ENCODE results near the gene ATL3. TPM values are rescaled to one million over a fixed set of nuclear protein-coding genes. Genes with fewer than 3 reads are reported as not detected.
A peak's percentile ranks its signal among the peaks of the same experiment; 100 is the strongest.
"Not testable (repeated sequence)": the region's sequence is repeated elsewhere in the genome, so short reads cannot be mapped to it uniquely, and the experiment has no call there.

ATL3 gene
- total RNA-seq, 1 experiment from 2014 or later = 67.2 TPM

DNA sequence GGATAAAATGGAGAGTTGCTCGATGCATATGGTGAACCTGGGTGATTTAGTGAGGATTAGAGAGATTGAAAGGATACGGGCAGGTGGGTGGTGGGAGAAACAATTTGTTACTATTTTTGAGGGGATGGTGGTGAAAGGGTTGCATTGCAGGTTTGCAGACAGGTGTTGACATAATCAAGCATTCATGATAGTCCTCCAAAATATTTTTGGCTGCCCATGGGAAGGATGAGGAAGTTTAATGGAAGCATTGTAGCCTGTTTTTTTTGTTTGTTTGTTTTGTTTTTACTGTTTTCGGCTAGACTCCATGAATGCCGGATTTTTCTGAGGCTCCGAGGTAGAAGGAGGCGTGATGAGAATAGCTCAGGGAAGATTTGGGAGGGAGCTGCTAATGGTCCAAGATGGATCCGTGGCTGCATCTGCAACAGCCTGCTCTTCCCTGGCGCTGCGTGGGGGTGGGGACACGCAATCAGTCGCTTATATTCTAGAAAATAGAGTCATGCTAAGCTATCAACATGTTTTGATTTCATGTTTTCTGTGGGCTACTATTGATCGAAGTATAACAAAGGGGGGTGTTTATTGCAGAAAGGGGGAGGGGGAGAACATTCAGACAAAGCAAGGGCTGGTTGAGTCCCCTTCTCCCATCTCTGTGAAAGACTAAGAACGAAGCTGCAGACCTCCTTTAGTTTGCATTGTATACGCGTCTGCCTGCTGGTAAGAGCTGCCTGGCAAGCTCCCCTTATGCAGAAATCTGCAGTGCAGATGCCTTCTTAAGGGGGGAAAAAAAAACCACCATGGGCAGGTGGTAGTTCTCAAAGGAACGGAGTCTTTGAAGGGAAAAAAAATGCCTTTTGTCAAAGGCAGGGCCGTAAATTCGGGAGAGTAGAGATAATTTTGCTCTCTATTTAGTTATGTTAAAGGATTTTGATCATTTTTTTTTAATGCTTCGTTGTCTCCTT is 11.2 kb upstream of the ATL3 start:
- no peak for DNase-seq (ENCODE audit: extremely low read depth, low read depth)

GRCh38 chr11:63681321-63682065 is 10.3 kb upstream of the ATL3 start, which contains the start of gene RTN3:
TSS of gene RTN3 (plus strand) at chr11:63681500. CDS start at chr11:63681637, 137 bp downstream.
- peak; percentile 95 for DNase-seq (ENCODE audit: extremely low read depth, low read depth)

DNA sequence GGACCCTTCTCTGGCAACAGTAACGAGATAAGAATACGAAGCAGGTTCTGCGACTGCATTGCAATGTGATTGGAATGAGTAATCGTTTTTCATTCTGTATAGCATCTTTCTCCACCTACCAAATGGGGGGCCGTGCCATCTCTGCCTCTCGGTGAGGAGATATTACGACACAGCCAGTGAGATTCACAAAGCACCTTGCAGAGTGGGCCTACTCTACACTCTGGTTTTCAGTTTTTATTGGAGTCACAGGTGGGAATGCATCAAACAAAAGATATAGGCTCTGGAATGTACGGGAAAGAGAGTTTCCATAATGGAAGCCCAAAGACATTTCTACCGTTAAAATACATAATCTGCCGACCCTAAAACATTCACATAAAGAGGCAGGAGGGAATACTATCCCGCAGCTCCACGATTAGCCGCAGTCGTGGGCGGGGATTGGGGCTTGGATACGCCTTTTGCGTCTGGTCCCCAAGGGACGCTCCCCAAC is 9.7 kb upstream of the ATL3 start:
- no peak for DNase-seq (ENCODE audit: extremely low read depth, low read depth)

DNA sequence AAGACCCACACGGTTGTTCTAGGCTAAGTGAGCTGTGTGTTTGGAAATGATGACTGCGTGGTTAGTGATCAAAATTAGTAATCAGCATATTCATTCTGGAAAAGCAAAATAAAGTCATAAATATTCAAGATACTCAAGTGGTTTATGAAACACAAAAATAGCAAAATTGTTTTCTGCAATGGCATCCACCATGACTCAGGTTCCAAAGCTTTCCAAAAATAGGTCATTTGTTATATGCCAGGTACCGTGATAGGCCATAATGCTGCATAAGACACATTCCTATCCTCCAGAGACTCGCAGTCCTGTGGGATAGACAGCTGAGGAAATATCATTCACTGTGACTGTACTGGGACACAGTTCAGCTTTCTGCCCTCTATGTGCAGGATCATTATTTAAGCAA is 2.4 kb upstream of the ATL3 start:
- DNase-seq (ENCODE audit: extremely low read depth, low read depth) = no peak

DNA sequence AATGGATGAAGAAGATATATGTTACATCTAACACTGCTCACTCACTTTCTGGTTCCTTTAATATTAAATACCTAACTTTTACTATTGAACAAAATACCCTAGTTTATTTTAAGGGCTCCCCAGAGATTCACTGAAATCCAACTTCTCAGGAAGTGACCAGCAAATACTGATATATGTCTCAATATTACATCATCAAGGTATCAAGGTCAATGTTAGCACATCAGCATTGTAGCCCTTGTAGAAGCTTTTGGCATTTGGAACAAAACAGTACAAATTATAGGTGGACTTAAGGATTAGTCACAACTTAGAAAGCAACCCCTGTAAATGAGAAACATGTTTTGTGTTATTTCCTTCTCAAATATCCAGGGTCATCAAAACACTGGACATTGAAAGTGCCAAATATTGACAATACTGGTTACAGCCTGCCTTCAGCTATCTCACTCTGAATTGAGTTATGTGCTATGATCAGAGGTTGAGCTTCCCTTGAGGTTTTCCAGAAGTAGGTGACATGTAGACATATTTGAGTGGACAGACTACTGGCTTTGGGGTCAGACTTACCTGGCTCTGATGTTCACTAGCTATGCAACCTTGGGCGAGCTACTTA is 1.9 kb upstream of the ATL3 start:
- DNase-seq (ENCODE audit: extremely low read depth, low read depth) = no peak

- no peak for DNase-seq (ENCODE audit: extremely low read depth, low read depth)
These were observed 934 bp upstream of the ATL3 start for GRCh38 chr11:63672156-63672463.

- DNase-seq (ENCODE audit: extremely low read depth, low read depth) = peak; percentile 56
These were observed 499 bp downstream of the ATL3 start for GRCh38 chr11:63670433-63671321.

- no peak for DNase-seq (ENCODE audit: extremely low read depth, low read depth)
These were observed 1.1 kb downstream of the ATL3 start for GRCh38 chr11:63670096-63670432.

DNA sequence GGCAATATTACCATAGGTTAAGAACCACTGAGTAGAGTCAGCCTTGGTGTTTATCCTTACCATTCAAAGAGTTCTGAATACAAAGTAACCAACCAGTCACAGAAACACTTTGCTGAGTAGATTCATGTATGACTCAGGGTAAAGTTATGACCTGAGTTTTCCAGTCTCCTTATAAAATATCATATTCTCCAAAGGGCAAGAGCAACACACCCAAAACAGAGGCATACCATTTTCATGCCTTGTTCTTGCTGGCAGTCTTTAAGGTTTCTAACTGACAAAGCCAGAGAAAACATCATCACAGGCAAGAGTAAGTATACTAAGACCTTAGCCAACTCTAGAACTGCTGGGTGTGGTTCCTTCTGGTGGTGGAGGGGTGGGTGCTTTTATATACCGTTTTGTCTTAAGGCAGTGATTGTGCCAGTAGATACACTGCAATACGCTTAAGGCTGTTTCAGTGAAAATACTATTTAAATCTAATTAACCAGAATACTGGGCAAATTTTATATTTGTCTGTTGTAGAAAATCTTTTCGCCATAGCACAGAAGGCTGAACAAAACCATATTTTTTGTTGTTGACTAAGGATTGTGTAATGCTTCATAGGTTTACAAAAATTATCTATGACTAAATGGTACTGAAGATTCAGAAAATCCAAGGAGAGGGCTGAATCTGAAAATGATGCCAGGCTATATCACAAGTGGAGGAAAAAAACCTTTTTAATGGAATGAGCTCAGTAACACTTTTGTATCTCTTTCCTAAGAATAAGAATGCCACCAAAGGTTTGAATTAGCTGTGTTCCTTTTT is 3.0 kb downstream of the ATL3 start:
- peak; percentile 49 for DNase-seq (ENCODE audit: extremely low read depth, low read depth)

DNA sequence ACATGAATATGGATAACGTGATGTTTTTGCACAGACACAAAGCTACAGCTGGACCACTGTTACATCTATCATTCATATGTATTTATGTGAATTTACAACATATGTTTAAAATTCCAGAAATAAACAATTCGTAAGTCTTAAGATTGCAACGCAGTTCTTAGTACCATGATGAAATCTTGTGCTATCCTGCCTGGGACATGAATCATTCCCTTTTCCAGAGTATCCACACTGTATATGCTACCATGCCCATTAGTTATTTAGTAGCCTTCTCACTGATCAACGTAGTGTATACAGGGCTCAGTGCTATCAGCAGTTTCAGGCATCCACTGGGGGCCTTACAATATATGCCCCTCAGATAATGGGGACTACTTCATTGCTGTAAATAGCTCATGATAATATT is 4.3 kb downstream of the ATL3 start:
- DNase-seq (ENCODE audit: extremely low read depth, low read depth) = no peak

DNA sequence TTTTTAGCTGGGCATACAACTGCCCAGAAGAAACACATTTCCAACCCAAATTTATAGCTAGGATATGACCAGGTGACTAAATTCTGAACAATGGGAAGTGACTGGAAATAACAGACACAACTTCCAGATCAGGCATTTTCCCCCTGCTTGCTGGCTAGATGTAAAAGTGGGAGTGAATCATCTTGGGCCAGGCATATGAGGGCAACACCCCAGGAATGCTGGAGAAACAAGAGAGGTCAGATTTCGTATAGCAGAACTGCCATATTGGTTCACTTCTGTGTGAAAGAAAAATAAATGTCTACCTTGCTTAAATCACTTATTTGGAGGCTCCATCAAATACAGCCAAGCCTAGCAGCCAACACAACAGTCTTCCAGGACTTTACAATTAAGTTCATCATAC is 7.4 kb downstream of the ATL3 start:
- DNase-seq (ENCODE audit: extremely low read depth, low read depth) = no peak

GRCh38 chr11:63660972-63661371 is 10.2 kb downstream of the ATL3 start:
- DNase-seq (ENCODE audit: extremely low read depth, low read depth) = no peak

DNA sequence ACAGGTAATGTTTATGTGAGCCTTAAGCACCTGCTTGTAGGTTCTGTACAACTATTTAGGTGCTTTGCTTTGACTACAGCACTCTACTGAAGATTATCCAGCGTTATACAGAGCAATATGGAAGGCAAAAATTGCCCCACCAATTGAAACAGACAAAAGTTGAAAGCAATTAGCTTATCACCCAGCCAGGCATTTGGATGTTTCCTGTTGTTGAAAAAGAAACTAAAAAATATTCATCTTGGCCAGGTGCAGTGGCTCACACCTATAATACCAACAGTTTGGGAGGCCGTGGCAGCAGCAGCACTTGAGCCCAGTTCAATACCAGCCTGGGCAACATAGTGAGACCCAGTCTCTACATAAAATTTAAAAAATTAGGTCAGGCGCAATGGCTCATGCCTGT is 18.5 kb downstream of the ATL3 start:
- DNase-seq (ENCODE audit: extremely low read depth, low read depth) = no peak

GRCh38 chr11:63643205-63643604 is 28.0 kb downstream of the ATL3 start:
- DNase-seq (ENCODE audit: extremely low read depth, low read depth) = no peak

DNA sequence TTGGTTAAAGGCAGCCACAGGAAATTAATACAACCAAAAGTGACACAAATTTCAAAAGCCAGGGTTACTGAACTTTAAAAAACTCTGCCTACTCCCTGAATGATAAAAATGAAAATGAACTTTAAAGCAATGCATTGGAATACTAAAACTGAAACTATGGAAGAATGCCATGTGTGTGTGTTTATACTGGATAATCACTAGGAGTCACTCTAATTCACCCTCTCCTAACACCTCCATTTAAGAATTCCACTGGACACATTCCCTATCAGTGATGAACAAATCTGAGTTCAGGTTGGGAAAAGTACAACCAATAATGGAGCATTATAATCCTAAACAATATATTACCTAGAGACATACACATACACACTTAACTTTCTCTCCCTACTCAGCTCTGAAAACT is 29.4 kb downstream of the ATL3 start:
- DNase-seq (ENCODE audit: extremely low read depth, low read depth) = no peak

- DNase-seq (ENCODE audit: extremely low read depth, low read depth) = no peak
These were observed 31.9 kb downstream of the ATL3 start for GRCh38 chr11:63639199-63639832.

GRCh38 chr11:63638436-63638835 is 32.7 kb downstream of the ATL3 start:
- DNase-seq (ENCODE audit: extremely low read depth, low read depth) = not testable (repeated sequence)

DNA sequence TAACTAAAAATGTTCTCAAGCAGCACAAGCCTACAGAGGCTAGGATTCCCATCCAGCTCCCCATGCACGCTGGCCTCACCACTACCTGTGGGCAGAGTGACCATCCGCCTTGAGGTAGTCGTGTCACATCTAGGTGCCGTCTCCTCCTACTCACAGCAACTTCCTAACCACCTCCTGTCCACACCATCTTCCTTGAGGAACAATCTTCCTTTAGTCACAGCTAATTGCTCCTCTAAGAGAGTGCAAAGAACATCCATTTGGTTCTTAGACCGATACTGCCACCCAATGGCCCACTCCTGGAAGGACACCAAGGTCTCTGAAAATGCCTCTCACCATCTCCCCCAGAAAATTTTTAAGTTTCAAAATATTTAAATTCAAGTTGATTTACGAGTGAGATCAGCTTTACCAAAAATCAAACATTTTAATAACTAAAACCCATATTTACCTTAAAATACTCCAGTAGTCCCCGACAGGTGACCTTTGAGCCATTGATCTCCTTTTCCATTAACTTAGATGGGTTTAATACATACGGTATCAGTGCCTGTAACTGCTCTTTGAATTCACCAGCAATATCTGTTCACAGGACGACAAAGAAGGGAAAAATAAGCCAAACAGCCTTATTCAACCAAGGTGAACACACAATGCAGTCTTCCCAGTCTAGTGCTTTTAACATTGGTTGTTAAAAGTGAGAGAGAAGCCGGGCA is 35.3 kb downstream of the ATL3 start:
- DNase-seq (ENCODE audit: extremely low read depth, low read depth) = peak; percentile 33

DNA sequence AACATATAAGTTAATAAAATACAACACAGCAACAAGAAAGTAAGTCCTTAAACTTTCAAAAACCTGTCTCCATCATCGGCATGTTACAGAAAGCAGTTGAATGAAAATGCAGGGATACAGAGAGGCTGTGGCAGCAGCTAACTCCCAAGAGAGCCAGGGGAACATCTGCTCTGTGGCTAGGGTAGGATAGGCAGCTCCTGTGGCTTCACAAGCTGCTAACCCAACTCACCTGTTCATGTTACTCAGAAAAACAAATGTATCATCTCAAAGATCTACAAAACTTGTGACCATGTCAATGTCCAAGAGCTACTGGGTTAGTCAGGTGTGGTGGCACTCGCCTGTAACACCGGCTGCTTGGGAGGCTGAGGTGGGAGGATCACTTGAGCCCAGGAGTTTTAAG is 41.8 kb downstream of the ATL3 start:
- no peak for DNase-seq (ENCODE audit: extremely low read depth, low read depth)
